HepG2 (cell line): ENCODE data around the gene BICRAL. TPM values are rescaled to one million over a fixed set of nuclear protein-coding genes. Genes with fewer than 3 reads are reported as not detected.

Experiments used
- ATAC-seq: fragments of 200-7000 bp; cut with Tn5 transposase; 3 replicates; pipeline ENCODE4 v1.9.1; 2020; ENCODE audit warnings: mild to moderate bottlenecking, moderate library complexity
- BruUV-seq: library from RNA; stranded (reverse); fragments of 400-500 nt; replicated peaks from 2 replicates; lab custom pipeline; 2021; lab: Mats Ljungman, UMichigan
- CTCF ChIA-PET: fragments of 300-600 bp; formaldehyde crosslinking; extraction: SDS; loops from one replicate; lab custom pipeline; 2021; ENCODE audit warnings: low total read pairs, inconsistent platforms, low intra/inter-chr PET ratio; lab: Yijun Ruan, JAX
- POLR2A ChIA-PET: fragments of 350-600 bp; sonication (Branson Sonifier 250); formaldehyde crosslinking; loops from one replicate; lab custom pipeline; 2020; ENCODE audit warnings: antibody characterized with exemption, inconsistent platforms; lab: Yijun Ruan, JAX
- DNase-seq: peaks from one replicate; pipeline ENCODE4 v3.0.0-alpha.2; 2015; ENCODE audit warnings: low spot score
- FAIRE-seq: peaks from 3 replicates; lab custom pipeline; 2011; peaks lifted over from hg19 to GRCh38; lab: Jason Lieb, UNC
- H2AFZ ChIP-seq: one replicate; pipeline ENCODE4 v1.6.1; 2011; ENCODE audit warnings: low read length, inconsistent platforms
- H3K27ac ChIP-seq: fragments of 300-600 bp; 3 replicates; pipeline ENCODE4 v1.8.0; 2011; ENCODE audit warnings: mixed run types, mild to moderate bottlenecking, mixed read lengths, low read length, inconsistent platforms; ENCODE audit not compliant: insufficient read depth; ENCODE audit errors: extremely low read length
- H3K27me3 ChIP-seq, 2 experiments: fragments of 200-600 bp in 1 of 2; 2 replicates in 1 of 2; 3 replicates in 1 of 2; pipeline versions ENCODE4 v1.6.0 to v1.8.0; 2011; ENCODE audit warnings: low read length in 2 of 2, mild to moderate bottlenecking in 2 of 2, moderate library complexity in 2 of 2, inconsistent platforms in 1 of 2; ENCODE audit not compliant: insufficient read depth in 2 of 2, control insufficient read depth in 1 of 2
- H3K36me3 ChIP-seq, 2 experiments: fragments of 200-600 bp in 1 of 2; replicated peaks in 1 of 2; 2 replicates in 1 of 2; 3 replicates in 1 of 2; pipeline versions ENCODE4 v1.5.1 to v1.8.0; 2011; ENCODE audit warnings: low read length in 2 of 2, inconsistent platforms in 1 of 2; ENCODE audit not compliant: insufficient read depth in 2 of 2, control insufficient read depth in 1 of 2
- H3K4me1 ChIP-seq: 2 replicates; pipeline ENCODE4 v1.5.1; 2012; ENCODE audit warnings: low read length, inconsistent platforms; ENCODE audit not compliant: insufficient read depth
- H3K4me2 ChIP-seq: 2 replicates; pipeline ENCODE4 v1.6.0; 2011; ENCODE audit warnings: low read depth, low read length, inconsistent platforms
- H3K4me3 ChIP-seq, 3 experiments: fragments of 200-600 bp in 1 of 3; sonication (generic), shearing (Covaris generic) in 1 of 3; replicated peaks in 1 of 3; 2 replicates each; pipeline ENCODE4 v1.5.1; 2011 to 2016; ENCODE audit warnings: low read length in 3 of 3, inconsistent platforms in 2 of 3, low read depth in 2 of 3, mild to moderate bottlenecking in 2 of 3, control low read depth in 1 of 3, mixed read lengths in 1 of 3; ENCODE audit not compliant: insufficient read depth in 1 of 3
- H3K79me2 ChIP-seq: one replicate; pipeline ENCODE4 v1.6.1; 2011; ENCODE audit warnings: low read length, inconsistent platforms; ENCODE audit not compliant: insufficient read depth
- H3K9ac ChIP-seq: 2 replicates; pipeline ENCODE4 v1.6.0; 2011; ENCODE audit warnings: mild to moderate bottlenecking, low read depth, low read length, inconsistent platforms; ENCODE audit not compliant: insufficient read depth
- H3K9me3 ChIP-seq: 2 replicates; pipeline ENCODE4 v1.5.1; 2012; ENCODE audit warnings: mild to moderate bottlenecking, low read length
- H4K20me1 ChIP-seq: 2 replicates; pipeline ENCODE4 v1.6.0; 2011; ENCODE audit warnings: inconsistent platforms, mild to moderate bottlenecking, low read length, moderate library complexity; ENCODE audit not compliant: insufficient read depth
- BRF2 ChIP-seq: sonication (generic); formaldehyde crosslinking; IDR thresholded peaks from 2 replicates; pipeline ENCODE4 v1.8.1; 2022; ENCODE audit warnings: mild to moderate bottlenecking, missing genetic modification reagents
- FOXA3 ChIP-seq: IDR thresholded peaks from 2 replicates; pipeline ENCODE4 v1.6.1; 2016; ENCODE audit warnings: missing genetic modification reagents, missing compliant biosample characterization
- FOXK1 ChIP-seq: sonication (generic); formaldehyde crosslinking; IDR thresholded peaks from 2 replicates; pipeline ENCODE4 v1.4.0; 2020; ENCODE audit warnings: low read depth, missing genetic modification reagents, borderline replicate concordance
- HNRNPK ChIP-seq: fragments of 200-400 bp; formaldehyde crosslinking; IDR thresholded peaks from 2 replicates; pipeline ENCODE4 v1.6.1; 2018; ENCODE audit warnings: low read length, low read depth, moderate library complexity, mild to moderate bottlenecking; ENCODE audit not compliant: poor library complexity, severe bottlenecking
- KMT2B ChIP-seq: IDR thresholded peaks from 2 replicates; pipeline ENCODE4 v1.6.1; 2016; ENCODE audit warnings: missing genetic modification reagents, missing compliant biosample characterization
- RARA ChIP-seq: IDR thresholded peaks from 2 replicates; pipeline ENCODE4 v1.6.1; 2016; ENCODE audit warnings: missing genetic modification reagents, missing compliant biosample characterization
- RELA ChIP-seq: sonication (generic); formaldehyde crosslinking; IDR thresholded peaks from 2 replicates; pipeline ENCODE4 v1.4.0; 2020; ENCODE audit warnings: missing genetic modification reagents
- SP5 ChIP-seq: IDR thresholded peaks from 2 replicates; pipeline ENCODE4 v1.6.1; 2016; ENCODE audit warnings: low read depth, borderline replicate concordance
- SUZ12 ChIP-seq: fragments of 150-350 bp; IDR thresholded peaks from 2 replicates; pipeline ENCODE4 v1.6.1; 2014; ENCODE audit warnings: low read depth, low read length
- TFE3 ChIP-seq: IDR thresholded peaks from 2 replicates; pipeline ENCODE4 v1.6.1; 2016
- UBTF ChIP-seq: sonication (generic); formaldehyde crosslinking; IDR thresholded peaks from 2 replicates; pipeline ENCODE4 v1.4.0; 2020; ENCODE audit warnings: mild to moderate bottlenecking, missing genetic modification reagents
- ZBTB20 ChIP-seq: sonication (generic); formaldehyde crosslinking; IDR thresholded peaks from 2 replicates; pipeline ENCODE4 v1.8.1; 2023; ENCODE audit warnings: missing genetic modification reagents, low read depth, mild to moderate bottlenecking, borderline replicate concordance
- ZBTB21 ChIP-seq: sonication (generic); formaldehyde crosslinking; IDR thresholded peaks from 2 replicates; pipeline ENCODE4 v1.4.0; 2020; ENCODE audit warnings: missing genetic modification reagents
- ZFY ChIP-seq: sonication (generic); formaldehyde crosslinking; IDR thresholded peaks from 2 replicates; pipeline ENCODE4 v1.4.0; 2020; ENCODE audit warnings: missing genetic modification reagents
- ZNF256 ChIP-seq: sonication (generic); formaldehyde crosslinking; conservative IDR thresholded peaks from 2 replicates; pipeline ENCODE4 v1.4.0; 2020; ENCODE audit warnings: missing genetic modification reagents
- ZNF383 ChIP-seq: sonication (generic); formaldehyde crosslinking; IDR thresholded peaks from 2 replicates; pipeline ENCODE4 v1.4.0; 2020; ENCODE audit warnings: missing genetic modification reagents, mild to moderate bottlenecking, borderline replicate concordance
- ZNF503 ChIP-seq: sonication (generic); formaldehyde crosslinking; IDR thresholded peaks from 2 replicates; pipeline ENCODE4 v1.4.0; 2020; ENCODE audit warnings: missing genetic modification reagents
- ZNF546 ChIP-seq: sonication (generic); formaldehyde crosslinking; conservative IDR thresholded peaks from 2 replicates; pipeline ENCODE4 v1.8.1; 2023; ENCODE audit warnings: mild to moderate bottlenecking, missing genetic modification reagents
- ZNF605 ChIP-seq: sonication (generic); formaldehyde crosslinking; IDR thresholded peaks from 2 replicates; pipeline ENCODE4 v1.8.0; 2022; ENCODE audit warnings: mild to moderate bottlenecking, missing genetic modification reagents
- ZNF879 ChIP-seq: sonication (generic); formaldehyde crosslinking; IDR thresholded peaks from 2 replicates; pipeline ENCODE4 v1.8.1; 2023; ENCODE audit warnings: missing genetic modification reagents
- WGBS: methylation state at CpG from one replicate; pipeline ENCODE4 v1.1.6; 2017; ENCODE audit warnings: low lambda C conversion rate; 5-methylcytosine and 5-hydroxymethylcytosine counted together
- in situ Hi-C: cut with HindIII; loops from 2 replicates; pipeline ENCODE4 v1.10.0; 2017; ENCODE audit warnings: low pct_unique_long_range_greater_than_20kb; ENCODE audit not compliant: extremely low pct_ligation_motif_present
- intact Hi-C: fragments of 100-400 bp; cut with micrococcal nuclease; formaldehyde crosslinking; loops from one replicate; pipeline ENCODE4 v1.10.0; 2022; ENCODE audit not compliant: unreplicated experiment
- polyA plus RNA-seq, 8 experiments: library from polyadenylated mRNA; depleted of rRNA in 3 of 8; stranded (reverse) in 7 of 8; unstranded in 1 of 8; fragments of >200 nt; fragmentation: Illumina TruSeq in 4 of 8; extraction: Trizol in 4 of 8; gene quantifications; 2 replicates each; pipeline versions ENCODE4 v1.2.1 to v1.2.3, GENCODE V29; 2011 to 2016; ENCODE audit warnings: low read depth in 4 of 8, missing spikeins in 1 of 8, mixed read lengths in 1 of 8; ENCODE audit not compliant: insufficient read depth in 1 of 8
- total RNA-seq, 5 experiments: library from RNA; depleted of rRNA; stranded (reverse); fragments of >200 nt; fragmentation: Illumina TruSeq; extraction: Trizol; gene quantifications; 2 replicates each; pipeline ENCODE4 v1.2.3, GENCODE V29; 2016; ENCODE audit warnings: low read depth in 1 of 5

BICRAL gene
- total and polyA plus RNA-seq, 2 of the 13 experiments (the other 11 are each of a cell fraction or from before 2014, with no cell fraction given), result 5.0 to 13.5 TPM

GRCh38 chr6:42873313-42873712 lies 91.5 kb downstream of the BICRAL start:
- H3K9ac ChIP-seq, result no peak overlapping the region
- no peaks in the 10 kb centered on the region for H3K9me3 ChIP-seq
- no TSS peak for BruUV-seq
- CTCF ChIA-PET, result no interaction called here
- no peak overlapping the region for H3K4me3 ChIP-seq
- TF ChIP-seq ZNF605 (no peak), HNRNPK (no peak), FOXK1 (CRISPR knock-in tag) (no peak), RELA (no peak), SP5 (CRISPR knock-in tag) (no peak), KMT2B (CRISPR knock-in tag) (no peak), ZBTB20 (CRISPR knock-in tag) (no peak), RARA (CRISPR knock-in tag) (no peak), ZNF256 (no peak), ZFY (CRISPR knock-in tag) (no peak), FOXA3 (no peak), ZNF546 (CRISPR knock-in tag) (no peak), SUZ12 (no peak), ZNF503 (no peak), BRF2 (no peak), UBTF (CRISPR knock-in tag) (no peak), ZNF879 (CRISPR knock-in tag) (no peak), TFE3 (CRISPR knock-in tag) (no peak), ZNF383 (no peak), ZBTB21 (CRISPR knock-in tag) (no peak)
- H3K4me2 ChIP-seq, result no peak overlapping the region
- H4K20me1 ChIP-seq, result no peaks in the 10 kb centered on the region
- no peaks in the 10 kb centered on the region for H3K79me2 ChIP-seq
- DNase-seq (no peak), FAIRE-seq (no peak), ATAC-seq (no peak)
- H3K27me3 ChIP-seq, result no peaks in the 10 kb centered on the region
- H3K36me3 ChIP-seq, result peaks cover 0 to 2% of the 10 kb centered on the region in 2 experiments; a peak in 1 of 5 replicates
- H3K4me1 ChIP-seq, result peaks cover 34% of the 10 kb centered on the region
- no peak overlapping the region for H2AFZ ChIP-seq
- 69% methylated on average over 2 of the region's 2 CpGs for WGBS
- intact Hi-C loops (loop anchor here (5.0 kb wide), 1 partner anchor 966 kb away; no protein-coding TSS in a partner anchor), in situ Hi-C loops (no loop called here)
- no peak overlapping the region for H3K27ac ChIP-seq
- POLR2A ChIA-PET, result no interaction called here
